Lower lobe of right lung (tissue), 2 donors: ENCODE results near the gene HS1BP3. TPM values are rescaled to one million over a fixed set of nuclear protein-coding genes. Genes with fewer than 3 reads are reported as not detected.

Source experiments
- ATAC-seq, 2 donors: fragments of 200-7000 bp; cut with Tn5 transposase; one replicate each; pipeline ENCODE4 v1.9.1; 2020 to 2022; ENCODE audit warnings: mild to moderate bottlenecking in 2 of 2, moderate library complexity in 2 of 2
- DNase-seq: peaks from one replicate; pipeline ENCODE4 v3.0.0-alpha.2; 2020
- H3K27ac ChIP-seq: fragments of 200-600 bp; one replicate; pipeline ENCODE4 v1.8.0; 2022
- H3K27me3 ChIP-seq: fragments of 200-600 bp; one replicate; pipeline ENCODE4 v1.8.0; 2022; ENCODE audit warnings: low read depth
- H3K36me3 ChIP-seq: fragments of 200-600 bp; one replicate; pipeline ENCODE4 v1.8.0; 2022; ENCODE audit warnings: mild to moderate bottlenecking
- H3K4me1 ChIP-seq: fragments of 200-600 bp; one replicate; pipeline ENCODE4 v1.8.0; 2022
- H3K4me3 ChIP-seq: fragments of 200-600 bp; one replicate; pipeline ENCODE4 v1.8.0; 2022; ENCODE audit warnings: mild to moderate bottlenecking
- H3K9me3 ChIP-seq: fragments of 200-600 bp; one replicate; pipeline ENCODE4 v1.8.0; 2022
- intact Hi-C: fragments of 100-400 bp; cut with DNase I; formaldehyde crosslinking; loops from one replicate; pipeline ENCODE4 v1.11.0; 2022
- total RNA-seq: library from RNA; stranded (reverse); fragmentation: NEBNext Ultra II Directional; extraction: Animal tissue kit (Norgen Biotek cat#: 25700); gene quantifications from one replicate; pipeline ENCODE4 v1.2.1, GENCODE V29; 2021
- TF ChIP-seq, protein P1 (sequence below): fragments of 200-600 bp; IDR thresholded peaks from one replicate; pipeline ENCODE4 v1.8.0; 2022; ENCODE audit warnings: antibody characterized with exemption, mild to moderate bottlenecking
- donor health status: DM: no; HTN: yes; CAD: no; lungs with severe emphysema.

HS1BP3 gene
- total RNA-seq, 1 donor from 2014 or later = 39.9 TPM

DNA sequence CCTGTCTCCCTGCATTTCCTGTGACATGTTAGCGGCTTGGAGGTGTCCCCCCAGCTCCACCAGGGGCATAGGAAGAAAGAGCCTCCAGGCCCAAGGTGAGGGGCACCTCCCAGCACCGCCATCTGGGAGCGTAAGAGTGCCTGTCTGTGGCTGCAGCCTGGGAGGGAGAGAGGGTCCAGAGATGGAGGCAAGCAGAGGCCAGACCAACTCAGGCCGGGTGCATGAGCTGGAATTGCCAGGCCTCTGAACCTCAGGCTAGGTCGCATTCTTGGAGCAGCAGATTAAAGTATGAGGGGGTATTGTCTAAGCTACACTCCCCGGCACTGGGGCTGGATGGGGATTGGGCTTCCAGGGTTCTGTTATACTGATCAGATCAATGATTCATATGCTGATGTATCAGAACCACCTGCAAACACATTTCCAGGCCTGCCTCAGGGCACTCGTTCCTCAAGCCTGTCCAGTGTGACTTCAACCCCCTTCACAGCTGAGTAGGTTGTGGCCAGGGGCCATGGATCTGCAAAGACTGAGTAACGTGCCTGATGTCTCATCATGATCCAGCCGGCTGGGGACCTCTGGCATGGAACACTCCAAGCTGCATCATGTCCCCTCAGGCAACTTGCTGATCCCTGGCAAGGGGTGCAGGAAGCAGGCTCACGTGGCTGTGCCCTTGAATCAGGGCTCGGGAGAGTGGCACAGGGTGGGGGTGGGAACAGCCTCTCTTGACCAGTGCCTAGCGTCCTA, 73.2 kb downstream of the HS1BP3 start:
- peaks cover 69% of the 10 kb centered on the region for H3K4me1 ChIP-seq
- H3K27ac ChIP-seq = peak overlapping the region; percentile 83
- DNase-seq = peak; percentile 46
- TF ChIP-seq, protein P1, sequence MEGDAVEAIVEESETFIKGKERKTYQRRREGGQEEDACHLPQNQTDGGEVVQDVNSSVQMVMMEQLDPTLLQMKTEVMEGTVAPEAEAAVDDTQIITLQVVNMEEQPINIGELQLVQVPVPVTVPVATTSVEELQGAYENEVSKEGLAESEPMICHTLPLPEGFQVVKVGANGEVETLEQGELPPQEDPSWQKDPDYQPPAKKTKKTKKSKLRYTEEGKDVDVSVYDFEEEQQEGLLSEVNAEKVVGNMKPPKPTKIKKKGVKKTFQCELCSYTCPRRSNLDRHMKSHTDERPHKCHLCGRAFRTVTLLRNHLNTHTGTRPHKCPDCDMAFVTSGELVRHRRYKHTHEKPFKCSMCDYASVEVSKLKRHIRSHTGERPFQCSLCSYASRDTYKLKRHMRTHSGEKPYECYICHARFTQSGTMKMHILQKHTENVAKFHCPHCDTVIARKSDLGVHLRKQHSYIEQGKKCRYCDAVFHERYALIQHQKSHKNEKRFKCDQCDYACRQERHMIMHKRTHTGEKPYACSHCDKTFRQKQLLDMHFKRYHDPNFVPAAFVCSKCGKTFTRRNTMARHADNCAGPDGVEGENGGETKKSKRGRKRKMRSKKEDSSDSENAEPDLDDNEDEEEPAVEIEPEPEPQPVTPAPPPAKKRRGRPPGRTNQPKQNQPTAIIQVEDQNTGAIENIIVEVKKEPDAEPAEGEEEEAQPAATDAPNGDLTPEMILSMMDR = no peak
- no peaks in the 10 kb centered on the region for H3K9me3 ChIP-seq
- H3K4me3 ChIP-seq = no peak overlapping the region
- H3K27me3 ChIP-seq = no peaks in the 10 kb centered on the region
- H3K36me3 ChIP-seq = no peaks in the 10 kb centered on the region
- intact Hi-C loops = no loop called here
- no peak for ATAC-seq

DNA sequence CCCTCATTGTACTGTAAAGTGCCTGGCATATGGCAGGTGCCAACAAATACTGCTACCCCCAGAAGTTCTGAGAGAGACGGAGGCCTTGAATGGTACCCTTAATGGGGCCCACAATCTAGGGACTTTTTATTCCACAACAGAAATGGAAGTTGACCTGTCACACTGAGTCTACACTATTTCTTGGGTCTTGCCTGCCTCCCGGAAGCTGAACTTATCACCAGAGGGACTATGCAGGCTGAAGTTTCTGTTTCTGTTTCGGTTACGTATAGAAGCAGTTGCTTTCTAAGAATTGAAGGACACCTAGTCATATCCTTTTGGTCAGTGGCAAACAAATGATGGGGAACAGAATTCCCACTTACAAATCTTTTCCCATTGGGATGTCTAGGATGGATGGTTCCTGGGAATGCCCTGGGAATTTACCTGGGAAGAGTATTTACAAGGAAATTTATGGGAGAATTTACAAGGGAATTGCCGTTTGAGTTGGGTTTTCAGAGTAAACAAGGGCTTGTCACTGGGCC, 74.2 kb downstream of the HS1BP3 start:
- H3K9me3 ChIP-seq = no peaks in the 10 kb centered on the region
- intact Hi-C loops = no loop called here
- H3K4me1 ChIP-seq = peaks cover 79% of the 10 kb centered on the region
- DNase-seq (no peak), ATAC-seq (peak; percentile 31 to 36)
- H3K4me3 ChIP-seq = peak overlapping the region; percentile 2
- H3K27me3 ChIP-seq = no peaks in the 10 kb centered on the region
- H3K36me3 ChIP-seq = no peaks in the 10 kb centered on the region
- TF ChIP-seq, protein P1 = no peak
- peak overlapping the region; percentile 53 for H3K27ac ChIP-seq

DNA sequence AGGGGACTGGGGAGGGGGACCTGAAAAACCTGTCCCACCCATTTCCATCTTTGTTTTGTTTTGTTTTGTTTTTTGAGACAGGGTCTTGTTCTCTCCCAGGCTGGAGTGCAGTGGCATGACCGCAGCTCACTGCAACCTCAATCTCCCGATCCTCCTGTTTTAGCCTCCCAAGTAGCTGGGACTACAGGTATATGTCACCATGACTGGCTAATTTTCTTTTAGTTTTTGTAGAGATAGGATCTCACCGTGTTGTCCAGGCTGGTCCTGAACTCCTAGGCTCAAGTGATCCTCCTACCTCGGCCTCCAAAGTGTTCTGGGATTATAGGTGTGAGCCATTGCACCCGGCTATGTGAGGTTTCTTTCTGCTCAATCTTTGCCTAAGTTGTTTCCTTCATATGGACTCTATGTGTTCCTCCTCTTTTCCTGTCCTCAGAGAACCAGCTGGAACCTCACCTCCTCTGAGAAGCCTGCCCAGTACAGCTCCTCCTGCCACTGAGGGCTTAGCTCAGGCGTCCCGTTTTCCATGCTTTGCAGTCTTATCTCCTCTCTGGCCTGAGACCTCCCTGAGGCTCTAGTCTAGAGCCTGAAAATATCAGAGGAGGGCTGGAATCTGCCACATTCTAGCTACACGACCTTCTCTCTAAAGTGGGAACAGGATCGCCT, 74.8 kb downstream of the HS1BP3 start:
- Histone ChIP-seq H3K27ac (peak overlapping the region; percentile 53), H3K4me3 (no peak overlapping the region), H3K9me3 (no peaks in the 10 kb centered on the region), H3K27me3 (no peaks in the 10 kb centered on the region), H3K36me3 (no peaks in the 10 kb centered on the region), H3K4me1 (peaks cover 85% of the 10 kb centered on the region)
- DNase-seq = no peak
- intact Hi-C loops = no loop called here
- TF ChIP-seq, protein P1 = no peak
- ATAC-seq = no peak

DNA sequence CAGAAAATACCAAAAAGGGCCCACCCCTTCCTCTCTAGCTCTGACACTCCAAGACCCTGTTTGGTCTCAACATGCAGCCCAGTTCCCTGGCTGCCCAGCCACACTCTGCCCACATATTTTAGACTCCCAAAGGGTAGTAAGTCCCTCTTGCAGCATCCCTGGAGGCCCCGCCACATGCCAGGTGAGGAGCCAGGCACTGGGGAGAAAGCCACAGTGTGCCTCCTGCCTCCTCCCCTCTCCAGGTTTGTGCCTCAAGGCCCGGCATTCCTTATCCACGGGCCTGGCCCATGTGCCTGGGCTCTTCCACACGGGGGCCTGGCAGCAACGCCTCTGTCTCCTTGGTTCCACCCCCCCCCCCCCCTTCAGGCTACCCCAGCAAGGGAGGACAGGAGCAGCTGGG, 75.5 kb downstream of the HS1BP3 start:
- TF ChIP-seq, protein P1 = no peak
- Histone ChIP-seq H3K4me3 (no peak overlapping the region), H3K27ac (peak overlapping the region; percentile 22), H3K36me3 (no peaks in the 10 kb centered on the region), H3K27me3 (no peaks in the 10 kb centered on the region), H3K4me1 (peaks cover 88% of the 10 kb centered on the region), H3K9me3 (no peaks in the 10 kb centered on the region)
- ATAC-seq (no peak), DNase-seq (no peak)
- intact Hi-C loops = no loop called here

DNA sequence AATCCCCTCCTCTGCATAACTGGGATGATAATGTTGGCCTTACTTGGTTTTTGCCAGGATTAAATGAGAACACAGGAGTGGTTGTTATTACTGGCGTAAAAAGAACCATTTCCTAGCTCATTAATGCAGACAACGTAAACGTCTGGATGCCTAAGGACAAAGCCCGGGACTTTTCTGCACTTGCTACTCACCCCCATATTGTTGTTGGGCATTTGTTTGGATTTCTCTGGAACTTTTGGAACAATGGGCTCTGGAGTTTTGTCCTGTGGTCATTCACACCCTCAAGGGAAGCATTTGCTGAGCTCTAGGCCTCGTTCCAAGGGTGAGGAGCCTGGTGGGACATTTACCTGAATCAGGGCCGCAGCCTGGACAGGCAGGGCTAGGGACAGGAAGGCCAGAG, 76.0 kb downstream of the HS1BP3 start:
- no peak overlapping the region for H3K4me3 ChIP-seq
- intact Hi-C loops = no loop called here
- H3K27ac ChIP-seq = peak overlapping the region; percentile 22
- ATAC-seq (no peak), DNase-seq (no peak)
- no peaks in the 10 kb centered on the region for H3K27me3 ChIP-seq
- TF ChIP-seq, protein P1 = no peak
- H3K9me3 ChIP-seq = no peaks in the 10 kb centered on the region
- no peaks in the 10 kb centered on the region for H3K36me3 ChIP-seq
- H3K4me1 ChIP-seq = peaks cover 83% of the 10 kb centered on the region
